Activated B cell treated with CpG ODN at 0.5 μM for 24 hours (primary cell): ENCODE data around the gene AXIN1. TPM values are rescaled to one million over a fixed set of nuclear protein-coding genes. Genes with fewer than 3 reads are reported as not detected.
"Not testable (repeated sequence)": the region's sequence is repeated elsewhere in the genome, so short reads cannot be mapped to it uniquely, and the experiment has no call there.

ENCODE experiments used
- ATAC-seq: fragments of 200-7000 bp; cut with Tn5 transposase; one replicate; pipeline ENCODE4 v1.10.0; 2021; ENCODE audit warnings: low read depth, mild to moderate bottlenecking, moderate library complexity
- CTCF ChIA-PET: fragments of 350-600 bp; sonication (Branson Sonifier 250); formaldehyde crosslinking; loops from one replicate; lab custom pipeline; 2021; ENCODE audit warnings: antibody characterized with exemption; lab: Charles Lee
- POLR2A ChIA-PET: fragments of 350-600 bp; sonication (Branson Sonifier 250); formaldehyde crosslinking; loops from one replicate; lab custom pipeline; 2021; ENCODE audit warnings: antibody characterized with exemption; lab: Charles Lee
- DNase-seq: peaks from one replicate; pipeline ENCODE4 v3.0.0; 2022
- H3K27ac Mint-ChIP-seq: one replicate; pipeline ENCODE4 v1.8.0; 2020; ENCODE audit warnings: mixed read lengths
- H3K27me3 Mint-ChIP-seq: one replicate; pipeline ENCODE4 v1.8.0; 2021; ENCODE audit warnings: mixed read lengths
- H3K36me3 Mint-ChIP-seq: one replicate; pipeline ENCODE4 v1.8.0; 2021; ENCODE audit warnings: low read depth, mixed read lengths
- H3K4me1 Mint-ChIP-seq: one replicate; pipeline ENCODE4 v1.8.0; 2021; ENCODE audit warnings: mixed read lengths
- H3K4me3 Mint-ChIP-seq: one replicate; pipeline ENCODE4 v1.8.0; 2020; ENCODE audit warnings: mild to moderate bottlenecking, mixed read lengths
- H3K9me3 Mint-ChIP-seq: one replicate; pipeline ENCODE4 v1.8.0; 2020; ENCODE audit warnings: mixed read lengths
- intact Hi-C: fragments of 100-400 bp; cut with micrococcal nuclease; formaldehyde crosslinking; loops from one replicate; pipeline ENCODE4 v1.15.1; 2024
- total RNA-seq: library from RNA; stranded (reverse); gene quantifications from 2 replicates; pipeline ENCODE4 v1.2.3, GENCODE V29; 2022
- TF ChIP-seq, protein P1 (sequence below): fragments of 200-600 bp; IDR thresholded peaks from one replicate; pipeline ENCODE4 v1.8.0; 2022; ENCODE audit warnings: antibody characterized with exemption, mild to moderate bottlenecking

The AXIN1 gene
- total RNA-seq, 1 donor from 2014 or later: 30.6 TPM

DNA sequence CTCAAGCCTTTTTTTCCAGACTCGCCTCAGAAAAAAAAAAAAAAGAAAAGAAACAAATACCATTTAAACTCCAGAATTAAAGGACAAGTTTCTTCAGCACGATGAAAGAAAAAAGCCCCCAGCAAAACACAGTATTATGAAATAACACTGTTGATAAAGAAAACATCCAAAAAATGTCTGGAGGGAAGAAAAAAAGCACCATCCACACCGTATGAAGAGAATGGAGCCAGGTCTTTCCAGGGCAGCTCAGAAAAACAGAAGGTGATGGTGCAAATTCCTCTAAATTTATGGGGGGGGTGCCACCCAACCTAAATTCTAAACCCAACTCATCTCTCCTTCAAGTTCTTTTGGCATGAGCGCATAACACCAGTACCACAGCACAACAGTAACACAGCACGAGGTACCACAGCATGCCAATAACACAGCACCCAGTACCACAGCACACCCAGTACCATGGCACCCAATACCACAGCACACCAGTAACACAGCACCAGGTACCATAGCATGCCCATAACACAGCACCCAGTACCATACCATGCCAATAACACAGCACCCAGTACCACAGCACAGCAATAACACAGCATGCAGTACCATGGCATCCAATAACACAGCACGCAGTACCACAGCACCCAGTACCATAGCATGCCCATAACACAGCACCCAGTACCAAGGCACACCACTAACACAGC lies 19.0 kb downstream of the AXIN1 start:
- no peak overlapping the region for H3K27ac Mint-ChIP-seq
- CTCF ChIA-PET: no interaction called here
- ATAC-seq (no peak), DNase-seq (no peak)
- TF ChIP-seq, protein P1, sequence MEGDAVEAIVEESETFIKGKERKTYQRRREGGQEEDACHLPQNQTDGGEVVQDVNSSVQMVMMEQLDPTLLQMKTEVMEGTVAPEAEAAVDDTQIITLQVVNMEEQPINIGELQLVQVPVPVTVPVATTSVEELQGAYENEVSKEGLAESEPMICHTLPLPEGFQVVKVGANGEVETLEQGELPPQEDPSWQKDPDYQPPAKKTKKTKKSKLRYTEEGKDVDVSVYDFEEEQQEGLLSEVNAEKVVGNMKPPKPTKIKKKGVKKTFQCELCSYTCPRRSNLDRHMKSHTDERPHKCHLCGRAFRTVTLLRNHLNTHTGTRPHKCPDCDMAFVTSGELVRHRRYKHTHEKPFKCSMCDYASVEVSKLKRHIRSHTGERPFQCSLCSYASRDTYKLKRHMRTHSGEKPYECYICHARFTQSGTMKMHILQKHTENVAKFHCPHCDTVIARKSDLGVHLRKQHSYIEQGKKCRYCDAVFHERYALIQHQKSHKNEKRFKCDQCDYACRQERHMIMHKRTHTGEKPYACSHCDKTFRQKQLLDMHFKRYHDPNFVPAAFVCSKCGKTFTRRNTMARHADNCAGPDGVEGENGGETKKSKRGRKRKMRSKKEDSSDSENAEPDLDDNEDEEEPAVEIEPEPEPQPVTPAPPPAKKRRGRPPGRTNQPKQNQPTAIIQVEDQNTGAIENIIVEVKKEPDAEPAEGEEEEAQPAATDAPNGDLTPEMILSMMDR: no peak
- H3K4me3 Mint-ChIP-seq: no peak overlapping the region
- H3K9me3 Mint-ChIP-seq: no peaks in the 10 kb centered on the region
- peaks cover 6% of the 10 kb centered on the region for H3K36me3 Mint-ChIP-seq
- POLR2A ChIA-PET: interaction anchor here (0.7 kb wide), 2 partner anchors 14 to 67 kb away, joined by 5 read pairs; no protein-coding TSS in a partner anchor
- peaks cover 45% of the 10 kb centered on the region for H3K4me1 Mint-ChIP-seq
- intact Hi-C loops: no loop called here
- H3K27me3 Mint-ChIP-seq: no peaks in the 10 kb centered on the region

DNA sequence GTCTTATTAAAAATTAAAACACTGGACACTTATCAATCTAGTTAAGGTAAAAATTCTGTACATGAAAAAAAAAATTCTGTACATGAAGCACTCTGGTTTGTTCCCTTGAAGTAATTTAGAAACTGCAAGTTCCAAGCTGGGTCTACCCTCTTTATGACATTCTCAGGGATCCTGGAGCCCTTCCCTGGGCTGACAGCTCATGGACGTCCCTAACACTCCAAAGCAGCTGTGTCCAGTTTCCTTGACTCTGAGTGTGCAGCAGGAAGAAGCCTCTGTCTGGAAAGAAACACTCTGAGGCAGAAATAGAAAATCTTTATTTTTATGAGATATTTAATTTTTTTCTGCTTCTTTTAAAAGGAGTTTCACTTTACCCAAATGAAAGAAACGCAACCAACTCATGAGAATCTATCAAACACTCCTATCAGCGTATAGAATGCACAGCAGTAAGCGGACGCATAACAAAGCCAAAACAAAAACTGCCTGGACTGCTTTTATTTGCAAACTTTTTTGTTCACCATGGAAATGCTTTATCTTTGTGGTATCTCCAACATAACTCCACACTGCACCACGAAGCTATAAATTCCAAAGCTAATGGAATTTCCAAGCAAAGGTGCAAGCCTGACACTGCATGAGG lies 21.2 kb downstream of the AXIN1 start:
- H3K9me3 Mint-ChIP-seq, H3K36me3 Mint-ChIP-seq, H3K27ac Mint-ChIP-seq, intact Hi-C loops, H3K27me3 Mint-ChIP-seq, DNase-seq, POLR2A ChIA-PET, H3K4me3 Mint-ChIP-seq, CTCF ChIA-PET, ATAC-seq: not testable (repeated sequence)
- H3K4me1 Mint-ChIP-seq: peaks cover 35% of the 10 kb centered on the region

DNA sequence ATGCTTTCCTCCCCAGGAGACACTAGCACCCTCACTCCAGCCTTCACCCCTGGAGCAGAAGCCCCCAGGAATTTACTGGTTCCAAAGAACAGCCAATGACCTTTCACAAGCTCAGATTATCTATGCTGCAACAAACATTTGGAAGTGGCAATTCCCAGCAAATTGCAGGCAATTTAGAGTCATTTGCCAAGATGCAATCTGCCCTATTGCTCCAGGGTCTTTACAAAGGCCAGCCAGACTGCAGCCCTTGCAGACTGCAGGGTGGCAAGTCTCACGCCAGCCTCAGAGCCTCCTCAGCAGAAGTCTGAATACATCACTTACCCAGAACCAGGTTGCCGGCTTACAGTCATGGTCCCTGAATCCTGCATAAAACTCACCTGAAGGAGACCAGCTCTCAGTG lies 21.8 kb downstream of the AXIN1 start:
- Mint-ChIP-seq H3K36me3 (peaks cover 6% of the 10 kb centered on the region), H3K27me3 (no peaks in the 10 kb centered on the region), H3K27ac (no peak overlapping the region), H3K4me1 (peaks cover 32% of the 10 kb centered on the region), H3K9me3 (no peaks in the 10 kb centered on the region), H3K4me3 (no peak overlapping the region)
- TF ChIP-seq, protein P1: no peak
- ATAC-seq: no peak
- ChIA-PET CTCF (interaction anchor here (0.6 kb wide), 1 partner anchor 89 kb away, joined by 3 read pairs; no protein-coding TSS in a partner anchor), POLR2A (no interaction called here)
- intact Hi-C loops: no loop called here
- no peak for DNase-seq

DNA sequence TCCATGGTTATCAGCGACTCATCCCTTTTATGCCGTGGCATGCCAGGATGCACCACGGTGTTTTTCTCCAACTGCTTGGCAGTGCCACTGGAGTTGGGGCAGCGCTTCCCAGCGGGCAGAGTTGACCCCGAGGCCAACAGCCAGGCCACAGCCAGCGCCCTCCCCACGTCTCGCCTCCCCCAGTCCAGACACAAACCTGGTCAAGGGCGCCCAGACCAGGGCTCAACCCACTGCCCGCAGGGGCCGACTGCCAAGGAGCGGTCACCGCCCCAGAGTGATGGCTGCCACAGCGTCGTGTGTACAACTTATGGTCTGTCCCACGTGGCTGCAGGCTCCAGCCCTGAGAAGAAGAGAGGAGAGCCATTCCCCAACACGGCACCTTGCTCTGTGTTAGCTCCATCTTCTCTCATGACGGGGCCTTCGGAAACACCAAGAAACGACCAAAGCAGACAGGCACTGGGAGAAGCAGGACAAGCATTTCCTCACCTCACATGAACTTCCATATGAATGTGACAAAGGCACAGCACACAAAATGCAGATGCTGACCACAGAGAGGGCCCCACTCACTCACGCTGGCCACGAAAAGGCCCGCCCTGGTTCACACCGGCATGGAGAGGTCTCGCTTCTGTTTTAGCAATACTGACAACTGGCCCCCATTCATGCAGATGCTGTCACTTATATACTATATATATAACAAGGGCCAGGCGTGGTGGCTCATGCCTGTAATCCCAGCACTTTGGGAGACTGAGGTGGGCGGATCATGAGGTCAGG lies 27.0 kb downstream of the AXIN1 start:
- Mint-ChIP-seq H3K4me1 (peaks cover 47% of the 10 kb centered on the region), H3K36me3 (peaks cover 6% of the 10 kb centered on the region), H3K27ac (peak overlapping the region; percentile 70), H3K9me3 (no peaks in the 10 kb centered on the region), H3K4me3 (peak overlapping the region; percentile 75), H3K27me3 (no peaks in the 10 kb centered on the region)
- POLR2A ChIA-PET: interaction anchor here (0.7 to 1.8 kb wide), 2 partner anchors 35 to 91 kb away, joined by 3 to 6 read pairs; partner anchors contain the start of gene FAM234A
- TF ChIP-seq, protein P1: no peak
- intact Hi-C loops: no loop called here
- no peak for DNase-seq
- CTCF ChIA-PET: no interaction called here
- ATAC-seq: no peak

DNA sequence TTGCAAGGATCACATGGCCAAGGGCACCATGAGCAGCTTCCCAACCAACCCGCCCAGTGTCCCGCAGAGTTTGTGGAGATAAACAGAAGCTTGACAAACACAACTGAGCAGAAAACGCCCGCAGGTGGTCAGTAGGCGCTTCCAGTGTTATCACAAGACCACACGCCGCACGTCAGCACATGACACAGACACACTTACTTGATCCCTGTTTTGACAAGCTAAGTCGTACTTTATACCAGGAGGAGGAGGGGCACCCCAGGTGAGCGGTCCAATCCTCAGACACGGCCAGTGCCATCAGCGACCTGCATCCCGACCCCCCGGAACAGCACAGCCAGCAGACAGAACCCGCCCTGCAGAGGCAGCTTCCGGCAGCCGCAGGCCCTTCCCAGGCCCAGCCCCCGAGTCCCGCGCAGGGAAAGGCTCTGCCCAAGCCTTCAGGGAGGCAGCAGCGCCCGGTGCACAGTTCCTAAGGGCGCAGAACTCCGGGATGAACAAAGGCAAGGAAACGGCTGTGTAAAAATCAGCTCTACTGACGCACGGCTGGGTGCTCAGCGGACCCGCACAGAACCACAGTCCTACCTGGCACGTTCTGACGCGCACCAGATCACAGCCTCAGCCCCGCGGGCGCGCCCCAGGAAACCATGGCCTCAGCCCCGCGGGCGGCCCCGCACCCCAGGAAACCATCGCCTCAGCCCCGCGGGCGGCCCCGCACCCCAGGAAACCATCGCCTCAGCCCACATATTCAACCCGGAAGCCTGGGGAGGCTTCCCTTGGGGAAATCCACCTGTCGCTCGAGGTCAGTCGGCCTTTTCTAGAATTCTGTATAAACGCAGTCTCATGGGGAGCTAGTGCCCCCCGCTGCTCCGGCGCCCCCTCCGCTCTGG lies 27.8 kb downstream of the AXIN1 start:
- ChIA-PET POLR2A (interaction anchor here (0.7 to 1.8 kb wide), 2 partner anchors 36 to 90 kb away, joined by 3 to 6 read pairs; partner anchors contain the start of gene FAM234A), CTCF (no interaction called here)
- no peaks in the 10 kb centered on the region for H3K27me3 Mint-ChIP-seq
- peak overlapping the region; percentile 70 for H3K27ac Mint-ChIP-seq
- peak overlapping the region; percentile 75 for H3K4me3 Mint-ChIP-seq
- no peaks in the 10 kb centered on the region for H3K9me3 Mint-ChIP-seq
- DNase-seq (peak; percentile 32), ATAC-seq (peak; percentile 79)
- peaks cover 6% of the 10 kb centered on the region for H3K36me3 Mint-ChIP-seq
- intact Hi-C loops: no loop called here
- TF ChIP-seq, protein P1: no peak
- H3K4me1 Mint-ChIP-seq: peaks cover 51% of the 10 kb centered on the region
